HCT116 (cell line): ENCODE measurements around the gene INO80. TPM values are rescaled to one million over a fixed set of nuclear protein-coding genes. Genes with fewer than 3 reads are reported as not detected.

Source experiments
- ATAC-seq: fragments of 200-7000 bp; cut with Tn5 transposase; 2 replicates; pipeline ENCODE4 v1.9.1; 2020; ENCODE audit warnings: mild to moderate bottlenecking, moderate library complexity
- BruUV-seq: library from RNA; stranded (reverse); fragments of 400-500 nt; replicated peaks from 2 replicates; lab custom pipeline; 2021; lab: Mats Ljungman, UMichigan
- CTCF ChIA-PET: fragments of 300-600 bp; sonication (Branson Sonifier 250); formaldehyde crosslinking; loops from one replicate; lab custom pipeline; 2021; ENCODE audit warnings: antibody characterized with exemption; lab: Charles Lee
- POLR2A ChIA-PET: fragments of 300-600, 350-600 bp; sonication (Branson Sonifier 250); formaldehyde crosslinking; loops from one replicate; lab custom pipeline; 2021; ENCODE audit warnings: antibody characterized with exemption; lab: Charles Lee
- RAD21 ChIA-PET, 2 experiments: fragments of 300-600 bp; sonication (Branson Sonifier 250); formaldehyde crosslinking; loops; one replicate each; lab custom pipeline; 2023; ENCODE audit warnings: low total read pairs in 2 of 2; ENCODE audit not compliant: uncharacterized antibody in 2 of 2, unreplicated experiment in 2 of 2, low non-redundant PET in 1 of 2; lab: Charles Lee
- DNase-seq: peaks from one replicate; pipeline ENCODE4 v3.0.0-alpha.2; 2010; ENCODE audit warnings: low read depth, low spot score
- H2AFZ ChIP-seq: fragments of 200-600 bp; shearing (Covaris generic), sonication (generic); 2 replicates; pipeline ENCODE4 v1.6.1; 2017; ENCODE audit warnings: low read depth, mixed run types, mixed read lengths, antibody characterized with exemption, low read length; ENCODE audit not compliant: poor library complexity, severe bottlenecking
- H3K27ac ChIP-seq: 2 replicates; pipeline ENCODE4 v1.5.1; 2012; ENCODE audit warnings: low read depth, low read length
- H3K27me3 ChIP-seq: fragments of 200-600 bp; sonication (generic); 2 replicates; pipeline ENCODE4 v1.6.1; 2016; ENCODE audit warnings: mixed run types, low read length, mixed read lengths; ENCODE audit not compliant: insufficient read depth
- H3K36me3 ChIP-seq, 2 experiments: fragments of 200-500 bp in 1 of 2; fragments of 200-600 bp in 1 of 2; sonication (Bioruptor generic) in 1 of 2; sonication (generic) in 1 of 2; 2 replicates each; pipeline versions ENCODE4 v1.5.1 to v1.6.1; 2014 to 2016; ENCODE audit warnings: low read length in 2 of 2, inconsistent platforms in 1 of 2, mixed read lengths in 1 of 2, mixed run types in 1 of 2; ENCODE audit not compliant: insufficient read depth in 2 of 2, control insufficient read depth in 1 of 2
- H3K4me1 ChIP-seq, 2 experiments: fragments of 200-600 bp in 1 of 2; sonication (generic) in 1 of 2; 2 replicates each; pipeline versions ENCODE4 v1.5.1 to v1.6.1; 2012 to 2017; ENCODE audit warnings: low read length in 2 of 2, inconsistent platforms in 1 of 2, mild to moderate bottlenecking in 1 of 2, mixed read lengths in 1 of 2, mixed run types in 1 of 2, moderate library complexity in 1 of 2; ENCODE audit not compliant: insufficient read depth in 2 of 2, control insufficient read depth in 1 of 2
- H3K4me2 ChIP-seq: fragments of 200-600 bp; sonication (generic); 2 replicates; pipeline ENCODE4 v1.6.1; 2017; ENCODE audit warnings: mixed run types, low read length, mixed read lengths
- H3K4me3 ChIP-seq, 2 experiments: fragments of 200-600 bp in 1 of 2; sonication (generic) in 1 of 2; replicated peaks in 1 of 2; 2 replicates each; pipeline ENCODE4 v1.5.1; 2011 to 2016; ENCODE audit warnings: low read length in 2 of 2, control low read depth in 1 of 2, low read depth in 1 of 2, mild to moderate bottlenecking in 1 of 2, mixed read lengths in 1 of 2, mixed run types in 1 of 2
- H3K79me2 ChIP-seq: fragments of 200-600 bp; sonication (generic); 2 replicates; pipeline ENCODE4 v1.6.1; 2017; ENCODE audit warnings: mild to moderate bottlenecking, mixed run types, low read length, moderate library complexity, mixed read lengths; ENCODE audit not compliant: insufficient read depth
- H3K9ac ChIP-seq: fragments of 200-600 bp; sonication (generic); 2 replicates; pipeline ENCODE4 v1.6.1; 2016; ENCODE audit warnings: low read length, mixed read lengths
- H3K9me2 ChIP-seq: fragments of 200-600 bp; sonication (generic), shearing (Covaris generic); 2 replicates; pipeline ENCODE4 v1.6.1; 2017; ENCODE audit warnings: mixed run types, mild to moderate bottlenecking, moderate library complexity; ENCODE audit not compliant: insufficient read depth
- H3K9me3 ChIP-seq, 2 experiments: fragments of 200-500 bp in 1 of 2; fragments of 200-600 bp in 1 of 2; sonication (Bioruptor generic) in 1 of 2; sonication (generic) in 1 of 2; 2 replicates each; pipeline ENCODE4 v1.6.1; 2014 to 2017; ENCODE audit warnings: low read length in 2 of 2, mixed read lengths in 2 of 2, inconsistent platforms in 1 of 2, low read depth in 1 of 2, mild to moderate bottlenecking in 1 of 2, mixed run types in 1 of 2, moderate library complexity in 1 of 2; ENCODE audit not compliant: control insufficient read depth in 1 of 2, insufficient read depth in 1 of 2
- H4K20me1 ChIP-seq: fragments of 200-600 bp; sonication (generic), shearing (Covaris generic); 2 replicates; pipeline ENCODE4 v1.6.1; 2017; ENCODE audit warnings: mixed run types, mild to moderate bottlenecking, moderate library complexity; ENCODE audit not compliant: insufficient read depth
- ATF3 ChIP-seq: IDR thresholded peaks from 2 replicates; pipeline ENCODE4 v1.6.1; 2012
- CBX3 ChIP-seq: IDR thresholded peaks from 2 replicates; pipeline ENCODE4 v1.6.1; 2012; ENCODE audit warnings: low read depth
- CEBPB ChIP-seq: IDR thresholded peaks from 2 replicates; pipeline ENCODE4 v1.6.1; 2012; ENCODE audit warnings: low read depth
- CTCF ChIP-seq, 3 experiments: fragments of 200-600 bp in 1 of 3; sonication (generic) in 1 of 3; IDR thresholded peaks in 2 of 3; conservative IDR thresholded peaks in 1 of 3; 2 replicates each; pipeline ENCODE4 v1.5.1; 2012 to 2017; ENCODE audit warnings: low read depth in 2 of 3, low read length in 2 of 3, antibody characterized with exemption in 1 of 3, borderline replicate concordance in 1 of 3, control low read depth in 1 of 3, mild to moderate bottlenecking in 1 of 3, mixed read lengths in 1 of 3, mixed run types in 1 of 3, moderate library complexity in 1 of 3; ENCODE audit not compliant: insufficient read depth in 1 of 3
- ELF1 ChIP-seq: IDR thresholded peaks from 2 replicates; pipeline ENCODE4 v1.6.1; 2012; ENCODE audit warnings: low read depth, borderline replicate concordance
- EZH2 ChIP-seq: fragments of 200-600 bp; sonication (generic); IDR thresholded peaks from 2 replicates; pipeline ENCODE4 v1.6.1; 2017; ENCODE audit warnings: antibody characterized with exemption, mixed run types
- SIN3A ChIP-seq: IDR thresholded peaks from 2 replicates; pipeline ENCODE4 v1.6.1; 2012; ENCODE audit warnings: low read depth
- SRF ChIP-seq: IDR thresholded peaks from 2 replicates; pipeline ENCODE4 v1.6.1; 2012; ENCODE audit warnings: low read depth
- ZBTB33 ChIP-seq: IDR thresholded peaks from 2 replicates; pipeline ENCODE4 v1.6.1; 2011; ENCODE audit warnings: mild to moderate bottlenecking, low read length, moderate library complexity; ENCODE audit not compliant: insufficient replicate concordance; ENCODE audit errors: extremely low read depth
- ZNF274 ChIP-seq: fragments of 200-500 bp; sonication (Bioruptor generic); IDR thresholded peaks from 2 replicates; pipeline ENCODE4 v1.6.1; 2014; ENCODE audit warnings: mild to moderate bottlenecking, low read depth, low read length, inconsistent platforms
- intact Hi-C: fragments of 100-400 bp; cut with micrococcal nuclease; formaldehyde crosslinking; loops from 2 replicates; pipeline ENCODE4 v1.10.0; 2022
- total RNA-seq: library from RNA; stranded (reverse); gene quantifications from one replicate; pipeline ENCODE4 v1.2.1, GENCODE V29; 2021; ENCODE audit not compliant: unreplicated experiment

INO80 gene
- total RNA-seq, 1 experiment from 2014 or later: 28.2 TPM

GRCh38 chr15:40984406-40984805, 131.7 kb downstream of the INO80 start:
- RAD21 ChIA-PET: no interaction called here
- intact Hi-C loops: no loop called here

More at GRCh38 chr15:40984406-40984805, 131.7 kb downstream of the INO80 start:
- H3K4me3 ChIP-seq: no peak overlapping the region
- ATAC-seq (no peak), DNase-seq (no peak)
- no peak overlapping the region for H3K9ac ChIP-seq
- H3K27me3 ChIP-seq: no peaks in the 10 kb centered on the region
- H2AFZ ChIP-seq: no peak overlapping the region
- H3K9me3 ChIP-seq: no peaks in the 10 kb centered on the region
- BruUV-seq: no TSS peak
- CTCF ChIA-PET: no interaction called here
- no peak overlapping the region for H3K4me2 ChIP-seq
- H3K9me2 ChIP-seq: no peaks in the 10 kb centered on the region
- POLR2A ChIA-PET: no interaction called here
- peaks cover 64 to 73% of the 10 kb centered on the region in 2 experiments for H3K36me3 ChIP-seq
- H3K79me2 ChIP-seq: no peaks in the 10 kb centered on the region
- TF ChIP-seq ATF3 (no peak), CEBPB (no peak), ELF1 (no peak), ZBTB33 (no peak), ZNF274 (no peak), CBX3 (no peak), SIN3A (no peak), CTCF (IDR thresholded peaks at IDR 0.05 in 2 of 3, conservative IDR thresholded peaks at IDR 0.05 in 1 of 3; ENCODE audit: borderline replicate concordance in 1 of 3, insufficient read depth in 1 of 3, low read depth in 2 of 3, low read length in 2 of 3) (no peak), EZH2 (no peak), SRF (no peak)
- no peak overlapping the region for H3K27ac ChIP-seq
- H3K4me1 ChIP-seq: no peaks in the 10 kb centered on the region
- H4K20me1 ChIP-seq: no peaks in the 10 kb centered on the region
